Fibroblast of skin of abdomen (primary cell): ENCODE results near the gene ZNF556. TPM values are rescaled to one million over a fixed set of nuclear protein-coding genes. Genes with fewer than 3 reads are reported as not detected.
A peak's percentile ranks its signal among the peaks of the same experiment; 100 is the strongest.

Source experiments
- DNase-seq: peaks from one replicate; pipeline ENCODE4 v3.0.0-alpha.2; 2013
- polyA plus RNA-seq, 2 experiments: library from polyadenylated mRNA; unstranded; fragments of 120-200 nt; gene quantifications; one replicate each; pipeline ENCODE4 v1.2.1, GENCODE V29; 2013; ENCODE audit not compliant: insufficient read length in 2 of 2

The ZNF556 gene
- polyA plus RNA-seq (2013, experiment 1 of 2; ENCODE audit: insufficient read length) = 0.09 TPM
- 0.07 TPM for polyA plus RNA-seq (2013, experiment 2 of 2; ENCODE audit: insufficient read length)

DNA sequence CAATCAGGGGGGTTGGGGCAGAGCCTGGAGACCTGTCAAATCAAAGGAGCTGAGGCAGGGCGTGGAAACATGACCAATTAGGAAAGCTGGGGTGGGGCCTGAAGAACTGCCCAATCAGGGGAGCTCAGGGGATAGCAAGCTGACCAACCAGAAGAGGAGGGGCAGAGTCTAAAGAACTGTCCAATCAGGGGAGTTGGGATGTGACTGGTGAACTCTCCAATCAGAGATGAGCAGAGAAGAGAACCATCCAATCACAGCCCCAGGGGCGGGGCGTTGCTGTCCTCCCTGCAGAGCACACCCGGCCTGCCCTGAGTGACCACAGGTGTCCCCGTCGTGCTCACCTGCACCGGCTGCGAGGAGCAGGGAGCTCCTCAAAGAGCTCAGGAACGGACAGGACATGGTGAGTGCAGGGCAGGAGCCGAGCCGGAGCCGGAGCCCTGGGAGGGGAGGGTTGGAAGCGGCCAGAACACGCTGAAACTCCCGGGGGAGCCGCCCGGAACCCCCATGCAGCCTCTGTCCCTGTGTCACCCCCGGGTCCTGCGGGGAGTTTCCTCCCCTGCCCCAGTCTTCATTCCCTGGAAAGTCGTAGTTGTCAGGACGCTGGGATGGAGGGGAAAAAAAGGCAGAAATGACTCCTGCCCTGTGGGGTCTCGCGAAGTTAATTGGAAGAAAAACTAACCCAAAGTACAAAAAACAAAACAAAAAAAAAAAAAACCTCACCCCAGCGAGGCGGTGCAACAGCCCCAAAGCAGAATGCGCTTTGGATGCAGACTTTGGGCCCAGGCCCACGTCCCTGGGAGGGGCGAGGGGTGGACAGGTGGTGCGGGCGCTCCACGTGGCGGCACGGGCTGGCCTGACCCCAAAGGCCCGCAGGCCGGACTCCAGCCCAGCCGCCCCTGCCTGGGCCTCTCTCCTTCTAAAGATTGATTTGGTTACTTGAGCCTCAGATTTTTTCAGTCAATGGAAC, at the start of gene ZNF556:
Gene ZNF556, plus strand, starts transcription at position 311 of the 967 bp plus-strand sequence. Its CDS starts 87 bp downstream, at position 398.
- no peak for DNase-seq

DNA sequence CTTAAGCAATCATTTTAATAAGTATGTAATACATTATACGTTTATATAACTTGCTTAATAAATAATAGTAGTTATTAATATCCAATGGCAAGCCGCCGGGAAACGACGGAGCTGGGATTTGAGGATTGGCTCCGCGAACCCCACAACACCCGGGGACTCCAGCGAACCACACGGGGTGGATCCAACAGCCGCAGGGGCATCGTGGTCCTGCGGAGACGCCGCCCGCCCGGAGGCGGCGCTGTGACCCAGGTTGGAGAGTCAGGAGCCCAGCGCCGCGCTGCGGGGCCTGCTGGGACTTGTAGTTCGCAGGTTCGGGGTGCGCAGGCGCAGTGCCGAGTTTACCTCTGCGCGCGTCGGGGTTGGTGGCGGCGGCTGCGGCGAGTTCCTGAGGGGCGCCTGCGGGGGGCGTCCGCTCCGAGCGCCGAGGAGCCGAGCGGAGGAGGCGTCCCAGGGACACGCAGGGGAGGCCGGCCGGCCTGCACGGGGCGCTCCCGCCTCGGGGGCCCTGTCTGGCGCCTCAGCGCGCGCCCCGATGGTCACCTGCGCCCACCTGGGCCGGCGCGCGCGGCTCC, 47.5 kb upstream of the ZNF556 start, which contains the start of gene ZNF554:
Gene ZNF554, plus strand, starts transcription at position 329 of the 572 bp plus-strand sequence. Its CDS starts 204 bp downstream, at position 533.
- peak; percentile 95 for DNase-seq

- no peak for DNase-seq
These were observed 46.9 kb upstream of the ZNF556 start for GRCh38 chr19:2820112-2820702.

DNA sequence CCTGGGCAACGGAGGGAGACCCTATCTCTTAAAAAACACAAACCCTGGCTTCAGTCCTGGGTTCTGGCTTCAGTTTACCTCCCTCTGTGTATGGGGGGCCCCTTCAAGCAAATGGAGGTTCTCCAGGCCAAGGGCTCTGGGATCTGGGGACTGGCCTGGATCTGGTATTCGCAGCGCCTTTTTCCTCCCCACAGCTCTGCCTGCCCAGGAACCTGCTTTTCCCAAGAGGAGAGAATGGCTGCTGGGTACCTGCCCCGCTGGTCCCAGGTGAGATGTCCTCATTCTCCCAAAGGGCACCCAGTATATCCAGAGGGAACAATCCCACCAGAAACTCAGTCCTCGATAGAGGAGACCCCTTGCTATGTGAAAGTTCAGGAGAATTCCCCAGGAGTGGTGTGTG, 44.3 kb upstream of the ZNF556 start:
- no peak for DNase-seq

DNA sequence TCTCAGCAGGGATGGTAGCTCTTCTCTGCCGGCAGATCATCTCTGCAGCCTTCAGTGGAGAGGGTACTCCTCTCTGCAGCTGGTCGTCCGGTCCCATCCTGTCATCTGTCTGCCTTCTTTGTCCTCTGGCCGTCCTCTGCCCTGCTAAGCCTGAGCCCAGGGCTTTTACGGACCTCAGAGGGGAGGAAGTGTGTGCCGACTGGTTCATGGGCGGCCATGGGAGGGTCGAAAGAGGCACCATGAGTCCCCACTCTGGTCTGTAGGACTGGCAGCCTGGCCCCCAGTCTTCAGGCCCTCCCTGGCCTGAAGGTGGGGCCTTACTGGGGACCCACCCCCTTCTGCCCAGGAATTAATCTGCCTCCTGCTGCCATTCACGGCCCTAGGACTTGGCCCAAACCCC, 43.5 kb upstream of the ZNF556 start:
- DNase-seq = no peak

DNA sequence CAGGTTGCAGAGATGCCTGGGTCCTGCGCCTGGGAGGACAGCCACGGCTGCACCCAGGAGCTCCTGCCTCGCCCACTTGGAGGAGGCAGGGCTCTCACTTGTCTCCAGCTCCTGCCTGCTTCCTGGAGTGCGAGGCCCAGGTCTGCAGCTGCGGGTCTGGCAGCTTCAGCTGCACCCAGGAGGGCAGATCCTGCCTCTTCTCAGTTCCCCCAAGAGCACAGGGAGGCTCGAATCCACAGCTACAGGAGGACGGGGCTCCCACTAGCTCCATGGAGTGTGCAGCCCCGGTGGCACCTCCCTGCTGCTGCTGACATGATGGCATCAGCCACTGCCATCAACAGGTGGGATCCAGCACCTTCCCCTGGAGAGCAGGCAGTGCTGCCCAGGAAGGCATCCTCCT, 43.0 kb upstream of the ZNF556 start:
- no peak for DNase-seq

DNA sequence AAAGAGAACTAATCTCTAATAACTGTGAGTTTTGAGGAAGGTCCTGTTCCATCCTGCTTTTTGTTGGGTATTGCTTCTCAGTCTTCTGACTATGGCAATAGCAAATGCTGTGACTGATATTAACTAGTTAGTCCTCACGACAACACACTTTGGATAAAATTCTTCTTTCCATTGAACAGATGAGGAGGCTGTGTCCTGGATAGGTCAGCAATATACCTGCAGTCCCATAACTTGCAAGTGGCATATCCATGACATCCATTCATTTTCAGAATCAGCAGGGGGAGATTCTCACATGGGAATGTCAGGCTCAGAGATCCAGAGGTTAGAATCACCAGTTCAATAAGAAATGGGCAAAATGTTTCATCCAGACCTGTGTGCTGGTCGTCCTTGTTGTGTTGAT, 40.1 kb upstream of the ZNF556 start:
- no peak for DNase-seq

- DNase-seq = no peak
These were observed 39.2 kb upstream of the ZNF556 start for GRCh38 chr19:2827840-2828489.

GRCh38 chr19:2834294-2834871, 32.8 kb upstream of the ZNF556 start:
- DNase-seq = no peak

DNA sequence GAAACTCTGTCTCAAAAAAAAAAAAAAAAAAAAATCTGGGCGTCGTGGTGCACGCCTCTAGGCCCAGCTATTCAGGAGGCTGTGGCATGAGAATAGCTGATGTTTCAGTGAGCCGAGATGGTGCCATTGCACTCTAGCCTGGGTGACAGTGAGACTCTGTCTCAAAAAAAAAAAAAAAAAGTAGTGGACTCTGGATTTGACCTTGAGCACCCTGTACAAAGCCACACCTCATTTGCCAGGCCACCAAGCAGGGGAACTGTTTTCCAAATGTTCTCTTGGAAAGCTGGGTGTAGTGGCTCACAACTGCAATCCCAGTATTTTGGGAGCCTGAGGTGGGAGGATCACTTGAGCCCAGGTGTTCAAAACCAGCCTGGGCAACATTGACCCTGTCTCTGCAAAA, 29.7 kb upstream of the ZNF556 start:
- DNase-seq = no peak

DNA sequence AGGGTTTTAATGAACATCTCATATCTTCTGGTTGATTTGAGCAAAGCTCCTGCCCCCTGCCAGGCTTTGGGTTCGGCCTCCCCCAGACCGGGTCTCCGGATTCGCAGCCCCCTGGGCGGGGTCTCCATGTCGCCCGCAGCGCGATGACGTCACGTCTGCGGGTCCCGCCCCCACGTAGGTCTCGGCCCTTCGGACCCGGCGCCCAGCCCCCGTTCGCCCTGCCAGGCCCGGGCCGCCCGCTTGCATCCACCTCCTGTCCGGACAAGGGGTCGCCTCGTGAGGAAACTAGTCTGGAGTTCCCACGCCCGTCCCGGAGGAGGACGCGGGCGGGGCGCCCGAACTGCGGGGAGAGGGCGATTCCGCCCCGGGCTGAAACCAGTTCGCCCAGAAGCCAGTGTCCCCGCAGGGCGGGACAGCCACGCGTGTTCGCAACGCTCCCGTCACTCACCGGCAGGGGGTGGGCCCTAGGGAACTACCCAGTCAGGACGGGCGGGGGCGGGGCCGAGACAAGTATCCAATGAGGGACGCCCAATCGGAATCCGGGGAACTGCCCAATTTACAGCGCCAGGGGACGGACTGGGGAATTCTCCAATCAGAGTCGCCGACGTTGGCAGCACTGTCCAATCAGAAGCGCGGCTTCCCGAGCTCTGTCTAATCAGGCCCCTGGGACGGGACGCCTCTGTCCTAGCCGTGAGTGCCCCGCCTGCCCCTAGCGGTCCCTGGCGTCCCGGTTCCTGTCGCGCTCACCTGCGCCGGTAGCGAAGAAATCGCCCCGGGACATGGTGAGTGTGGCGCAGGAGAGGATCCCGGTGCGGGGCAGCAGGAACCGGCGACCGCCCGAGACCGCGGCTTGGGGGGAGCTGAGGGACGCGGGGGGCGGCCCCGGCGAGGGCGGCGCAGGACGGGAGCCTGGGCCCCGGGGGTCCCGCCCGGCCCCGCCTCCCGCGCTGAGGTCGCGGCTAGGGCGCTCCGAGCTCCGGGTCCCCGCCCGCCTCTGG, 26.0 kb upstream of the ZNF556 start, which contains the start of gene ZNF555:
Gene ZNF555, plus strand, starts transcription at position 682 of the 998 bp plus-strand sequence. Its CDS starts 98 bp downstream, at position 780.
- DNase-seq = peak; percentile 99

DNA sequence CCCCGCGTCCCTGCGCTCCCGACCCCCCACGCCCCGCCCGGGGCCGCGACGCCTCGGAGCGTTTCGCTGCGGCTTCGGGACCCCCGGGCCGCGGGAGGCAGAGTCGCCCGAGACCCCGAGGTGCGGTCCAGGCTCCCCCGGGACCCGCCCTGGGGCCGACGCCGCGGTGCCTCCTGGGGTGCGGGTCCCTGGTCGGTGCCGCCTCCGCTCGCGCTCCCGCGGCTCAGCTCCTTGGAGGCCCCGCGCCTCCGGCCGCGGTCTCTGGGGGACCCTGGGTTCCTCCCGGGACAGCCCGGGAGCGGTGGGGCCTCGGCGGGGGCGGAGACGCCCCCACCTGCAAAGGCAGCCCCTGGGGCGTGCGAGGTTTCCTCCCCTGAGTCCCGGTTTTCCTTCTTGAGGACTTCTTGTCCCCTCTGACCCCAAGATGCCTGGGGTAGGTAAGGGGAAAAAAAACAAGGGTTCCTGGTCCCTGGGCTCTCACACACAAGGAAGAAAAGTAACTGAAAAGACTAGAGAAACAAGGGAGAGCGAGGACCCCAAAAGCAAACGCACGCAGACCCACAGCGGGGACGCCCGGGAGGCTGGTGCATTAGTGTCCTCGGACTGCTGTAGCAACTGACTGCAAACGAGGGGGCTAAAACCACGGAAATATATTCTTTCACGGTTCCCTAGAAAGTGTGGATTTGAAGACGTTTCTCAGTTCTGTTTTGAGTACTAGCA, 25.1 kb upstream of the ZNF556 start:
- no peak for DNase-seq

DNA sequence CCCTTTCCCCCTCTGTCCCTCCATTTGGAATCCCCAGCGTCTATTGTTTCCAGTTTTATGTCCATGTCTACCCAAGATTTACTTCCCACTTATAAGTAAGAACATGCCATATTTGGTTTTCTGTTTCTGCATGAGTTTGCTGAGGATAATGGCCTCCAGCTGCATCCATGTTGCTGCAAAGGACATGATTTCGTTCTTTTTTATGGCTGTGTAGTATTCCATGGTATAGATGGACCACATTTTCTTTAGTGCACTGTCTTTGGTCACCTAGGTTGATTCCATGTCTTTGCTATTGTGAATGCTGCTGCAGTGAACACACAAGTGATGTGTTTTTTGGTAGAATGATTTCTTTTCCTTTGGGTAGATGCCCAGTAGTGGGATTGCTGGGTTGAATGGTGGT, 22.0 kb upstream of the ZNF556 start:
- DNase-seq = no peak

GRCh38 chr19:2846180-2846894, 20.8 kb upstream of the ZNF556 start:
- DNase-seq = no peak

GRCh38 chr19:2847507-2847906, 19.6 kb upstream of the ZNF556 start:
- no peak for DNase-seq

- DNase-seq = peak; percentile 33
These were observed 18.5 kb upstream of the ZNF556 start for GRCh38 chr19:2848616-2849015.

DNA sequence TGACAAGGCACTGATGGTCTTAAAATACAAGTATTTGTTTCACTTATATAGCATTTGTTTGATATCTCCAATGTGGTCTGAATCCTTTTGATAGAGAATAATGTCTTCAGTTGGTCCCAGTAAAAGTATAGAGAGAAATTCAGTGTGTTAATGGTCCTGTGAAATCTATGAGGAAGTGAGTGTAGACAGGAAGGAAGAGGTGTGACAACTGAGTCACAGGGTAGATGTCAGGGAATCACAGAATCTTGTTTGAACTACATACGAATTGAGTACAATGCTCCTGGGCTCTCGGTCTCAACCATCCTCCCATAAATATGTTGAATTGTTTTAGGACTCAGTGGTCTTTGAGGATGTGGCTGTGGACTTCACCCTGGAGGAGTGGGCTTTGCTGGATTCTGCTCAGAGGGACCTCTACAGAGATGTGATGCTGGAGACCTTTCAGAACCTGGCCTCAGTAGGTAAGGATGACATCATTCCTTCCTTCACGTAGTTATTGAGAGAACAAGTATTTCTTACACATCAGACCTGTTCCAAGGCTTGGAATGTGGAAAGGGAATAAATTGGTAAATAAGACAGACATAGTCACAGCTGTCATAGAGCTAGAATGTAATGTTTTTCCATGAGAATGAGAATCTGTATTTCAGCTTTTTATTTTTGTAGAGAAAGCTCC, 16.7 kb upstream of the ZNF556 start:
- no peak for DNase-seq

DNA sequence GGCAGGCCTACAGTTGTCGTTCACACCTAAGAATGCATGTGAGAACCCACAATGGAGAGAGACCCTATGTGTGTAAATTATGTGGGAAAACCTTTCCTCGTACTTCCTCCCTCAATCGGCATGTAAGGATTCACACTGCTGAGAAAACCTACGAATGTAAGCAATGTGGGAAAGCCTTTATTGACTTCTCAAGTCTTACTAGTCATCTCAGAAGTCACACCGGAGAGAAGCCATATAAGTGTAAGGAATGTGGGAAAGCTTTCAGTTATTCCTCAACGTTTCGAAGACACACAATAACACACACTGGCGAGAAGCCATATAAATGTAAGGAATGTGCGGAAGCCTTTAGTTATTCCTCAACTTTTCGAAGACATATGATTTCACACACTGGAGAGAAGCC, 14.5 kb upstream of the ZNF556 start:
- DNase-seq = no peak
